CD14-positive monocyte (primary cell): Measurements from ENCODE around the gene CAPN13. TPM values are rescaled to one million over a fixed set of nuclear protein-coding genes. Genes with fewer than 3 reads are reported as not detected.

ENCODE experiments used
- DNase-seq, 3 donors: peaks; one replicate each; pipeline ENCODE4 v3.0.0-alpha.2; 2011 to 2022
- H2AFZ ChIP-seq: 2 replicates; pipeline ENCODE4 v1.6.0; 2012; ENCODE audit warnings: mild to moderate bottlenecking, low read depth, low read length, inconsistent platforms; ENCODE audit not compliant: insufficient read depth, poor library complexity, severe bottlenecking
- H3K27ac ChIP-seq, 2 donors: 1 replicate in 1 of 2; 2 replicates in 1 of 2; pipeline ENCODE4 v1.5.1; 2012 to 2013; ENCODE audit warnings: low read length in 2 of 2, control low read depth in 1 of 2, inconsistent platforms in 1 of 2, low read depth in 1 of 2, mild to moderate bottlenecking in 1 of 2
- H3K27me3 ChIP-seq, 2 donors: one replicate each; pipeline versions ENCODE4 v1.6.0 to v1.6.1; 2011 to 2013; ENCODE audit warnings: low read length in 2 of 2; ENCODE audit not compliant: control insufficient read depth in 2 of 2, insufficient read depth in 2 of 2
- H3K36me3 ChIP-seq, 2 donors: replicated peaks in 1 of 2; 1 replicate in 1 of 2; 2 replicates in 1 of 2; pipeline versions ENCODE4 v1.5.1 to v1.6.1; 2012 to 2013; ENCODE audit warnings: low read length in 2 of 2, control low read depth in 1 of 2, inconsistent platforms in 1 of 2, mild to moderate bottlenecking in 1 of 2; ENCODE audit not compliant: insufficient read depth in 2 of 2, control insufficient read depth in 1 of 2
- H3K4me1 ChIP-seq, 2 donors: 1 replicate in 1 of 2; 2 replicates in 1 of 2; pipeline versions ENCODE4 v1.5.1 to v1.6.1; 2012 to 2013; ENCODE audit warnings: low read length in 2 of 2, control low read depth in 1 of 2, inconsistent platforms in 1 of 2, mild to moderate bottlenecking in 1 of 2, moderate library complexity in 1 of 2; ENCODE audit not compliant: insufficient read depth in 2 of 2, control insufficient read depth in 1 of 2
- H3K4me2 ChIP-seq: replicated peaks from 2 replicates; pipeline ENCODE3; 2012; ENCODE audit warnings: low read length, moderate library complexity, mild to moderate bottlenecking; ENCODE audit not compliant: poor library complexity, severe bottlenecking; ENCODE audit errors: extremely low read depth
- H3K4me3 ChIP-seq, 3 experiments: fragments of 200-600 bp in 1 of 3; sonication (generic) in 1 of 3; replicated peaks in 1 of 3; 1 replicate in 2 of 3; 2 replicates in 1 of 3; pipeline ENCODE4 v1.5.1; 2011 to 2013; ENCODE audit warnings: low read length in 3 of 3, mild to moderate bottlenecking in 3 of 3, control low read depth in 2 of 3, low read depth in 2 of 3, inconsistent platforms in 1 of 3, moderate library complexity in 1 of 3
- H3K79me2 ChIP-seq: 2 replicates; pipeline ENCODE4 v1.6.0; 2012; ENCODE audit warnings: mild to moderate bottlenecking, control low read depth, inconsistent platforms, low read length, moderate library complexity; ENCODE audit not compliant: insufficient read depth
- H3K9ac ChIP-seq: 2 replicates; pipeline ENCODE4 v1.6.0; 2017; ENCODE audit warnings: low read length, mild to moderate bottlenecking; ENCODE audit not compliant: insufficient read depth, poor library complexity, severe bottlenecking
- H3K9me3 ChIP-seq, 2 donors: replicated peaks in 1 of 2; 1 replicate in 1 of 2; 2 replicates in 1 of 2; pipeline versions ENCODE4 v1.5.1 to v1.6.1; 2012 to 2013; ENCODE audit warnings: low read length in 2 of 2, control low read depth in 1 of 2; ENCODE audit not compliant: control insufficient read depth in 1 of 2, insufficient read depth in 1 of 2
- H4K20me1 ChIP-seq: 2 replicates; pipeline ENCODE4 v1.6.0; 2012; ENCODE audit warnings: mild to moderate bottlenecking, low read length, control low read depth, moderate library complexity; ENCODE audit not compliant: insufficient read depth
- H3K27ac Mint-ChIP-seq, 7 donors: one replicate each; pipeline ENCODE4 v1.8.0; 2020; ENCODE audit warnings: mild to moderate bottlenecking in 7 of 7, mixed read lengths in 7 of 7, moderate library complexity in 6 of 7, inconsistent platforms in 2 of 7
- H3K27me3 Mint-ChIP-seq, 3 donors: one replicate each; pipeline ENCODE4 v1.8.0; 2021 to 2022; ENCODE audit warnings: low read depth in 3 of 3, mild to moderate bottlenecking in 3 of 3, mixed read lengths in 3 of 3, moderate library complexity in 3 of 3, inconsistent platforms in 1 of 3
- H3K36me3 Mint-ChIP-seq, 2 donors: one replicate each; pipeline ENCODE4 v1.8.0; 2020; ENCODE audit warnings: mixed read lengths in 2 of 2, inconsistent platforms in 1 of 2, mild to moderate bottlenecking in 1 of 2
- H3K4me1 Mint-ChIP-seq: one replicate; pipeline ENCODE4 v1.8.0; 2020; ENCODE audit warnings: mild to moderate bottlenecking, mixed read lengths
- H3K4me3 Mint-ChIP-seq, 2 donors: one replicate each; pipeline ENCODE4 v1.8.0; 2020; ENCODE audit warnings: mild to moderate bottlenecking in 2 of 2, mixed read lengths in 2 of 2, moderate library complexity in 1 of 2
- H3K9me3 Mint-ChIP-seq, 7 donors: one replicate each; pipeline ENCODE4 v1.8.0; 2020 to 2022; ENCODE audit warnings: mixed read lengths in 7 of 7, mild to moderate bottlenecking in 6 of 7, moderate library complexity in 6 of 7, inconsistent platforms in 2 of 7
- CTCF ChIP-seq: fragments of 200-600 bp; IDR thresholded peaks from one replicate; pipeline ENCODE4 v1.8.0; 2022; ENCODE audit warnings: antibody characterized with exemption, mild to moderate bottlenecking
- WGBS: methylation state at CpG from one replicate; pipeline ENCODE4 v1.1.5; 2013; ENCODE audit warnings: missing lambda C conversion rate; ENCODE audit not compliant: insufficient coverage; 5-methylcytosine and 5-hydroxymethylcytosine counted together
- intact Hi-C, 2 donors: fragments of 100-400 bp; cut with micrococcal nuclease; formaldehyde crosslinking; loops; one replicate each; pipeline versions ENCODE4 v1.15.0 to v1.15.1; 2023
- polyA plus RNA-seq, 3 donors: library from polyadenylated mRNA; depleted of rRNA in 1 of 3; unstranded in 2 of 3; stranded (reverse) in 1 of 3; fragments of 300-500 nt in 2 of 3; fragments of >200 nt in 1 of 3; fragmentation: Illumina TruSeq in 2 of 3; gene quantifications; 1 replicate in 2 of 3; 2 replicates in 1 of 3; pipeline ENCODE4 v1.2.3, GENCODE V29; 2012 to 2021

The CAPN13 gene
- polyA plus RNA-seq, 3 donors: not detected

- TF ChIP-seq CTCF: no peak
- Mint-ChIP-seq H3K36me3 (no peaks in the 10 kb centered on the region), H3K27me3 (peaks cover 0 to 6% (median 5%) of the 10 kb centered on the region in 3 donors), H3K9me3 (no peaks in the 10 kb centered on the region), H3K4me1 (peaks cover 2% of the 10 kb centered on the region), H3K4me3 (no peak overlapping the region), H3K27ac (no peak overlapping the region)
- Histone ChIP-seq H3K27me3 (no peaks in the 10 kb centered on the region), H3K4me1 (no peaks in the 10 kb centered on the region), H4K20me1 (no peaks in the 10 kb centered on the region), H3K9ac (no peak overlapping the region), H3K9me3 (no peaks in the 10 kb centered on the region), H2AFZ (no peak overlapping the region), H3K4me3 (no peak overlapping the region), H3K36me3 (no peaks in the 10 kb centered on the region), H3K27ac (no peak overlapping the region), H3K79me2 (no peaks in the 10 kb centered on the region), H3K4me2 (no peak overlapping the region)
- intact Hi-C loops: no loop called here
- DNase-seq: no peak
- WGBS: 90% methylated on average over 3 of the region's 5 CpGs
Measured at GRCh38 chr2:30684516-30684915, 122.7 kb downstream of the CAPN13 start.

- no peaks in the 10 kb centered on the region for H3K4me1 ChIP-seq
- Mint-ChIP-seq H3K4me3 (no peak overlapping the region), H3K9me3 (no peaks in the 10 kb centered on the region), H3K27ac (no peak overlapping the region), H3K4me1 (peaks cover 2% of the 10 kb centered on the region), H3K36me3 (no peaks in the 10 kb centered on the region), H3K27me3 (peaks cover 0 to 5% (median 5%) of the 10 kb centered on the region in 3 donors)
- intact Hi-C loops: no loop called here
- H3K9ac ChIP-seq: no peak overlapping the region
- no peak overlapping the region for H2AFZ ChIP-seq
- 86% methylated on average over 6 of the region's 8 CpGs for WGBS
- no peak for TF ChIP-seq CTCF
- no peaks in the 10 kb centered on the region for H3K9me3 ChIP-seq
- H3K4me2 ChIP-seq: no peak overlapping the region
- no peaks in the 10 kb centered on the region for H3K27me3 ChIP-seq
- no peak overlapping the region for H3K4me3 ChIP-seq
- no peaks in the 10 kb centered on the region for H3K79me2 ChIP-seq
- no peak for DNase-seq
- H3K27ac ChIP-seq: no peak overlapping the region
- H4K20me1 ChIP-seq: no peaks in the 10 kb centered on the region
- no peaks in the 10 kb centered on the region for H3K36me3 ChIP-seq
Measured at GRCh38 chr2:30684026-30684425, 123.2 kb downstream of the CAPN13 start.
